HEK293 (cell line): ENCODE results near the gene ELAVL3.

Source experiments
- AEBP2 ChIP-seq: fragments of 450-650 bp; formaldehyde crosslinking; IDR thresholded peaks from 2 replicates; pipeline ENCODE4 v1.5.1; 2016; ENCODE audit warnings: missing biosample characterization, missing genetic modification characterization, borderline replicate concordance
- BCL11A ChIP-seq: fragments of 450-650 bp; formaldehyde crosslinking; IDR thresholded peaks from 2 replicates; pipeline ENCODE4 v1.5.1; 2016; ENCODE audit warnings: low read depth, missing biosample characterization, missing genetic modification characterization
- FEZF1 ChIP-seq: fragments of 450-650 bp; formaldehyde crosslinking; IDR thresholded peaks from 2 replicates; pipeline ENCODE4 v1.5.1; 2016; ENCODE audit warnings: missing biosample characterization, missing genetic modification characterization
- KLF1 ChIP-seq: fragments of 450-650 bp; formaldehyde crosslinking; IDR thresholded peaks from 2 replicates; pipeline ENCODE4 v1.5.1; 2016; ENCODE audit warnings: missing biosample characterization, missing genetic modification characterization
- KLF10 ChIP-seq: fragments of 450-650 bp; IDR thresholded peaks from 2 replicates; pipeline ENCODE4 v1.5.1; 2018; ENCODE audit warnings: missing biosample characterization, mild to moderate bottlenecking, missing genetic modification characterization
- OVOL3 ChIP-seq: fragments of 450-650 bp; formaldehyde crosslinking; IDR thresholded peaks from 2 replicates; pipeline ENCODE4 v1.5.1; 2016; ENCODE audit warnings: missing biosample characterization, missing genetic modification characterization
- ZBTB7A ChIP-seq: fragments of 450-650 bp; formaldehyde crosslinking; IDR thresholded peaks from 2 replicates; pipeline ENCODE4 v1.5.1; 2016; ENCODE audit warnings: low read depth, missing biosample characterization, missing genetic modification characterization
- ZNF114 ChIP-seq: fragments of 450-650 bp; formaldehyde crosslinking; IDR thresholded peaks from 2 replicates; pipeline ENCODE4 v1.5.0; 2017; ENCODE audit warnings: missing biosample characterization, missing genetic modification characterization
- ZNF18 ChIP-seq: fragments of 450-650 bp; formaldehyde crosslinking; IDR thresholded peaks from 2 replicates; pipeline ENCODE4 v1.5.1; 2016; ENCODE audit warnings: missing biosample characterization, missing genetic modification characterization
- ZNF202 ChIP-seq: fragments of 450-650 bp; formaldehyde crosslinking; IDR thresholded peaks from 2 replicates; pipeline ENCODE4 v1.5.1; 2016; ENCODE audit warnings: missing biosample characterization, missing genetic modification characterization, borderline replicate concordance
- ZNF24 ChIP-seq: fragments of 450-650 bp; formaldehyde crosslinking; IDR thresholded peaks from 2 replicates; pipeline ENCODE4 v1.5.1; 2016; ENCODE audit warnings: missing biosample characterization, missing genetic modification characterization
- ZNF335 ChIP-seq: fragments of 450-650 bp; formaldehyde crosslinking; conservative IDR thresholded peaks from 2 replicates; pipeline ENCODE4 v1.5.1; 2016; ENCODE audit warnings: missing biosample characterization, missing genetic modification characterization
- ZNF391 ChIP-seq: fragments of 450-650 bp; formaldehyde crosslinking; IDR thresholded peaks from 2 replicates; pipeline ENCODE4 v1.5.1; 2016; ENCODE audit warnings: low read depth, missing biosample characterization, missing genetic modification characterization, borderline replicate concordance
- ZNF449 ChIP-seq: fragments of 450-650 bp; formaldehyde crosslinking; IDR thresholded peaks from 2 replicates; pipeline ENCODE4 v1.5.1; 2017; ENCODE audit warnings: missing biosample characterization, mild to moderate bottlenecking, missing genetic modification characterization, moderate library complexity
- ZNF701 ChIP-seq: fragments of 450-650 bp; formaldehyde crosslinking; IDR thresholded peaks from 2 replicates; pipeline ENCODE4 v1.5.1; 2016; ENCODE audit warnings: missing biosample characterization, missing genetic modification characterization
- ZNF707 ChIP-seq: fragments of 450-650 bp; formaldehyde crosslinking; IDR thresholded peaks from 2 replicates; pipeline ENCODE4 v1.5.1; 2016; ENCODE audit warnings: missing biosample characterization, missing genetic modification characterization
- ZNF768 ChIP-seq: fragments of 450-650 bp; formaldehyde crosslinking; IDR thresholded peaks from 2 replicates; pipeline ENCODE4 v1.5.1; 2018; ENCODE audit warnings: missing biosample characterization, mild to moderate bottlenecking, missing genetic modification characterization
- ZNF830 ChIP-seq: fragments of 450-650 bp; IDR thresholded peaks from 2 replicates; pipeline ENCODE4 v1.5.0; 2018; ENCODE audit warnings: missing biosample characterization, missing genetic modification characterization, low read depth, mild to moderate bottlenecking, moderate library complexity
- ZNF837 ChIP-seq: fragments of 450-650 bp; formaldehyde crosslinking; IDR thresholded peaks from 2 replicates; pipeline ENCODE4 v1.5.1; 2016; ENCODE audit warnings: missing biosample characterization, missing genetic modification characterization
- ZSCAN30 ChIP-seq: fragments of 450-650 bp; IDR thresholded peaks from 2 replicates; pipeline ENCODE4 v1.5.1; 2018; ENCODE audit warnings: missing biosample characterization, mild to moderate bottlenecking, missing genetic modification characterization, moderate library complexity
- TF ChIP-seq, protein P1 (sequence below): fragments of 450-650 bp; IDR thresholded peaks from 2 replicates; pipeline ENCODE4 v1.5.1; 2018; ENCODE audit warnings: missing biosample characterization, missing genetic modification characterization
- TF ChIP-seq, protein P2 (sequence below): fragments of 450-650 bp; formaldehyde crosslinking; conservative IDR thresholded peaks from 2 replicates; pipeline ENCODE4 v1.5.1; 2016; ENCODE audit warnings: low read depth, missing biosample characterization, missing genetic modification characterization
- TF ChIP-seq, protein P3 (sequence below): fragments of 450-650 bp; formaldehyde crosslinking; IDR thresholded peaks from 2 replicates; pipeline ENCODE4 v1.5.1; 2017; ENCODE audit warnings: missing biosample characterization, missing genetic modification characterization

Gene ELAVL3

GRCh38 chr19:11528551-11529341, 47.9 kb upstream of the ELAVL3 start, which contains the start of gene ECSIT (continued):
- TF ChIP-seq, protein P1, sequence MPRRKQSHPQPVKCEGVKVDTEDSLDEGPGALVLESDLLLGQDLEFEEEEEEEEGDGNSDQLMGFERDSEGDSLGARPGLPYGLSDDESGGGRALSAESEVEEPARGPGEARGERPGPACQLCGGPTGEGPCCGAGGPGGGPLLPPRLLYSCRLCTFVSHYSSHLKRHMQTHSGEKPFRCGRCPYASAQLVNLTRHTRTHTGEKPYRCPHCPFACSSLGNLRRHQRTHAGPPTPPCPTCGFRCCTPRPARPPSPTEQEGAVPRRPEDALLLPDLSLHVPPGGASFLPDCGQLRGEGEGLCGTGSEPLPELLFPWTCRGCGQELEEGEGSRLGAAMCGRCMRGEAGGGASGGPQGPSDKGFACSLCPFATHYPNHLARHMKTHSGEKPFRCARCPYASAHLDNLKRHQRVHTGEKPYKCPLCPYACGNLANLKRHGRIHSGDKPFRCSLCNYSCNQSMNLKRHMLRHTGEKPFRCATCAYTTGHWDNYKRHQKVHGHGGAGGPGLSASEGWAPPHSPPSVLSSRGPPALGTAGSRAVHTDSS (tag by site-specific recombination) = no peak
- peak; percentile 99 for TF ChIP-seq ZNF335 (tag by site-specific recombination)
- peak; percentile 89 for TF ChIP-seq ZSCAN30 (tag by site-specific recombination)
- no peak for TF ChIP-seq ZNF707 (tag by site-specific recombination)
- no peak for TF ChIP-seq ZBTB7A (tag by site-specific recombination)
- TF ChIP-seq, protein P2, sequence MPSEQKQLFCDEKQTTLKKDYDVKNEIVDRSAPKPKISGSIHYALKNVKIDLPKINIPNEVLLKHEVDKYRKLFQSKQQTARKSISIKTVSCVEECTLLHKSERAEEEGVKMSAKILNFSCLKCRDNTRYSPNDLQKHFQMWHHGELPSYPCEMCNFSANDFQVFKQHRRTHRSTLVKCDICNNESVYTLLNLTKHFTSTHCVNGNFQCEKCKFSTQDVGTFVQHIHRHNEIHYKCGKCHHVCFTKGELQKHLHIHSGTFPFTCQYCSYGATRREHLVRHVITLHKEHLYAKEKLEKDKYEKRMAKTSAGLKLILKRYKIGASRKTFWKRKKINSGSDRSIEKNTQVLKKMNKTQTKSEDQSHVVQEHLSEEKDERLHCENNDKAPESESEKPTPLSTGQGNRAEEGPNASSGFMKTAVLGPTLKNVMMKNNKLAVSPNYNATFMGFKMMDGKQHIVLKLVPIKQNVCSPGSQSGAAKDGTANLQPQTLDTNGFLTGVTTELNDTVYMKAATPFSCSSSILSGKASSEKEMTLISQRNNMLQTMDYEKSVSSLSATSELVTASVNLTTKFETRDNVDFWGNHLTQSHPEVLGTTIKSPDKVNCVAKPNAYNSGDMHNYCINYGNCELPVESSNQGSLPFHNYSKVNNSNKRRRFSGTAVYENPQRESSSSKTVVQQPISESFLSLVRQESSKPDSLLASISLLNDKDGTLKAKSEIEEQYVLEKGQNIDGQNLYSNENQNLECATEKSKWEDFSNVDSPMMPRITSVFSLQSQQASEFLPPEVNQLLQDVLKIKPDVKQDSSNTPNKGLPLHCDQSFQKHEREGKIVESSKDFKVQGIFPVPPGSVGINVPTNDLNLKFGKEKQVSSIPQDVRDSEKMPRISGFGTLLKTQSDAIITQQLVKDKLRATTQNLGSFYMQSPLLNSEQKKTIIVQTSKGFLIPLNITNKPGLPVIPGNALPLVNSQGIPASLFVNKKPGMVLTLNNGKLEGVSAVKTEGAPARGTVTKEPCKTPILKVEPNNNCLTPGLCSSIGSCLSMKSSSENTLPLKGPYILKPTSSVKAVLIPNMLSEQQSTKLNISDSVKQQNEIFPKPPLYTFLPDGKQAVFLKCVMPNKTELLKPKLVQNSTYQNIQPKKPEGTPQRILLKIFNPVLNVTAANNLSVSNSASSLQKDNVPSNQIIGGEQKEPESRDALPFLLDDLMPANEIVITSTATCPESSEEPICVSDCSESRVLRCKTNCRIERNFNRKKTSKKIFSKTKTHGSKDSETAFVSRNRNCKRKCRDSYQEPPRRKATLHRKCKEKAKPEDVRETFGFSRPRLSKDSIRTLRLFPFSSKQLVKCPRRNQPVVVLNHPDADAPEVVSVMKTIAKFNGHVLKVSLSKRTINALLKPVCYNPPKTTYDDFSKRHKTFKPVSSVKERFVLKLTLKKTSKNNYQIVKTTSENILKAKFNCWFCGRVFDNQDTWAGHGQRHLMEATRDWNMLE (tag by site-specific recombination) = peak; percentile 88
- peak; percentile 19; the same call in 1 of the 2 replicates for TF ChIP-seq ZNF391 (tag by site-specific recombination)
- TF ChIP-seq KLF10 (tag by site-specific recombination) = peak; percentile 80; the same call in 1 of the 2 replicates
- no peak for TF ChIP-seq ZNF18 (tag by site-specific recombination)
- TF ChIP-seq ZNF701 = no peak
- peak; percentile 37; the same call in 1 of the 2 replicates for TF ChIP-seq KLF1 (tag by site-specific recombination)
- no peak for TF ChIP-seq ZNF24 (tag by site-specific recombination)
- TF ChIP-seq BCL11A (tag by site-specific recombination) = 0 out of 2 replicates have a peak, but pooled peaks have one; percentile 37
- peak; percentile 81 for TF ChIP-seq ZNF449
- no peak for TF ChIP-seq OVOL3 (tag by site-specific recombination)
- TF ChIP-seq ZNF837 (tag by site-specific recombination) = no peak
- TF ChIP-seq ZNF202 (tag by site-specific recombination) = no peak
- TF ChIP-seq FEZF1 (tag by site-specific recombination) = no peak
- no peak for TF ChIP-seq ZNF768 (tag by site-specific recombination)
- TF ChIP-seq, protein P3, sequence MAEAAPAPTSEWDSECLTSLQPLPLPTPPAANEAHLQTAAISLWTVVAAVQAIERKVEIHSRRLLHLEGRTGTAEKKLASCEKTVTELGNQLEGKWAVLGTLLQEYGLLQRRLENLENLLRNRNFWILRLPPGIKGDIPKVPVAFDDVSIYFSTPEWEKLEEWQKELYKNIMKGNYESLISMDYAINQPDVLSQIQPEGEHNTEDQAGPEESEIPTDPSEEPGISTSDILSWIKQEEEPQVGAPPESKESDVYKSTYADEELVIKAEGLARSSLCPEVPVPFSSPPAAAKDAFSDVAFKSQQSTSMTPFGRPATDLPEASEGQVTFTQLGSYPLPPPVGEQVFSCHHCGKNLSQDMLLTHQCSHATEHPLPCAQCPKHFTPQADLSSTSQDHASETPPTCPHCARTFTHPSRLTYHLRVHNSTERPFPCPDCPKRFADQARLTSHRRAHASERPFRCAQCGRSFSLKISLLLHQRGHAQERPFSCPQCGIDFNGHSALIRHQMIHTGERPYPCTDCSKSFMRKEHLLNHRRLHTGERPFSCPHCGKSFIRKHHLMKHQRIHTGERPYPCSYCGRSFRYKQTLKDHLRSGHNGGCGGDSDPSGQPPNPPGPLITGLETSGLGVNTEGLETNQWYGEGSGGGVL (tag by site-specific recombination) = peak; percentile 70
- no peak for TF ChIP-seq ZNF830 (tag by site-specific recombination)
- no peak for TF ChIP-seq AEBP2 (tag by site-specific recombination)
- TF ChIP-seq ZNF114 (tag by site-specific recombination) = no peak
